ENCODE measurements around the gene ABHD11. TPM values are rescaled to one million over a fixed set of nuclear protein-coding genes. Genes with fewer than 3 reads are reported as not detected.
"Not testable (repeated sequence)": the region's sequence is repeated elsewhere in the genome, so short reads cannot be mapped to it uniquely, and the experiment has no call there.

The ABHD11 gene
- total RNA-seq (10 to 100 TPM; 14.5 to 24.3 (median 18.8) TPM), total RNA-seq (2.3 to 19.4 (median 8.1) reads per million in 29 experiments)
- total RNA-seq (2013) = 12.2 TPM

GRCh38 chr7:73738612-73739386, at the start of gene ABHD11:
ABHD11 (minus strand) TSS chr7:73738802; CDS start chr7:73738770, 32 bp downstream.
- H3K27ac ChIP-seq (ENCODE audit: low read length) = peak within 1 kb of the TSS; percentile 81
- Mint-ChIP-seq H3K9me3 (no peaks in the 10 kb centered on the region), H3K27ac (peak within 1 kb of the TSS; percentile 88 to 93), H3K27me3 (no peaks in the 10 kb centered on the region), H3K36me3 (no peaks in the 10 kb centered on the region), H3K4me1 (peaks cover 11 to 25% (median 17%) of the 10 kb centered on the region in 3 donors), H3K4me3 (peak within 1 kb of the TSS; percentile 89 to 91 (median 90))
- CTCF ChIA-PET = interaction anchor here (0.6 to 1.9 kb wide), 8 partner anchors 9 to 825 kb away, joined by 3 to 7 read pairs (median 4); partner anchors contain the start of gene BAZ1B (in 1 of the 2)
- H3K36me3 ChIP-seq (ENCODE audit: control insufficient read depth in 2 of 2, extremely low read depth in 1 of 2, insufficient read depth in 1 of 2, low read length in 1 of 2) = peaks cover 0 to 18% of the 10 kb centered on the region in 2 donors
- DNase-seq = peak; percentile 89 to 100 (median 96)
- H3K27me3 ChIP-seq (replicated peaks in 1 of 2; ENCODE audit: control insufficient read depth in 2 of 2, extremely low read depth in 1 of 2, insufficient read depth in 2 of 2, low read length in 1 of 2) = peaks cover 0 to 2% of the 10 kb centered on the region in 2 experiments
- ATAC-seq (replicated peaks in 1 of 4) = peak; percentile 86 to 90 (median 89)
- WGBS (ENCODE audit: insufficient coverage) = 0% methylated on average over 82 of the region's 84 CpGs
- peaks cover 2 to 28% of the 10 kb centered on the region in 2 experiments for H3K4me1 ChIP-seq (ENCODE audit: control insufficient read depth in 1 of 2, extremely low read depth in 1 of 2, insufficient read depth in 2 of 2, low read length in 2 of 2)
- POLR2A ChIA-PET = interaction anchor here (0.5 to 0.6 kb wide), 5 partner anchors 13 to 173 kb away, joined by 3 to 11 read pairs (median 5); no protein-coding TSS in a partner anchor
- H3K9me3 ChIP-seq = no peaks in the 10 kb centered on the region
- peak within 1 kb of the TSS; percentile 75 to 94 for H3K4me3 ChIP-seq (ENCODE audit: control insufficient read depth in 1 of 2, extremely low read depth in 1 of 2, low read length in 1 of 2)

- DNase-seq; H3K4me3 Mint-ChIP-seq; H3K4me1 Mint-ChIP-seq; H3K9me3 Mint-ChIP-seq; H3K27ac Mint-ChIP-seq; H3K4me3 ChIP-seq (ENCODE audit: control insufficient read depth in 1 of 2, extremely low read depth in 1 of 2, low read length in 1 of 2); POLR2A ChIA-PET; H3K36me3 Mint-ChIP-seq; H3K9me3 ChIP-seq; H3K36me3 ChIP-seq (ENCODE audit: control insufficient read depth in 2 of 2, extremely low read depth in 1 of 2, insufficient read depth in 1 of 2, low read length in 1 of 2); ATAC-seq (replicated peaks in 1 of 4); CTCF ChIA-PET; H3K4me1 ChIP-seq (ENCODE audit: control insufficient read depth in 1 of 2, extremely low read depth in 1 of 2, insufficient read depth in 2 of 2, low read length in 2 of 2); H3K27ac ChIP-seq (ENCODE audit: low read length): not testable (repeated sequence)
- H3K27me3 Mint-ChIP-seq = peaks cover 10% of the 10 kb centered on the region in 2 donors
- H3K27me3 ChIP-seq (replicated peaks in 1 of 2; ENCODE audit: control insufficient read depth in 2 of 2, extremely low read depth in 1 of 2, insufficient read depth in 2 of 2, low read length in 1 of 2) = peaks cover 0 to 16% of the 10 kb centered on the region in 2 experiments
- no CpG with 5 or more reads among the region's 1 CpG for WGBS (ENCODE audit: insufficient coverage)
These were observed 49.1 kb upstream of the ABHD11 start for GRCh38 chr7:73787786-73788048.

GRCh38 chr7:73786588-73786987, 48.0 kb upstream of the ABHD11 start:
- Mint-ChIP-seq H3K4me1 (no peaks in the 10 kb centered on the region), H3K9me3 (peaks cover 0 to 2% (median 0%) of the 10 kb centered on the region in 3 donors), H3K27me3 (peaks cover 4 to 5% of the 10 kb centered on the region in 2 donors), H3K27ac (no peak overlapping the region), H3K36me3 (no peaks in the 10 kb centered on the region), H3K4me3 (no peak overlapping the region)
- Histone ChIP-seq H3K27ac (ENCODE audit: low read length) (no peak overlapping the region), H3K9me3 (no peaks in the 10 kb centered on the region), H3K36me3 (ENCODE audit: control insufficient read depth in 2 of 2, extremely low read depth in 1 of 2, insufficient read depth in 1 of 2, low read length in 1 of 2) (no peaks in the 10 kb centered on the region), H3K27me3 (replicated peaks in 1 of 2; ENCODE audit: control insufficient read depth in 2 of 2, extremely low read depth in 1 of 2, insufficient read depth in 2 of 2, low read length in 1 of 2) (peaks cover 0 to 10% of the 10 kb centered on the region in 2 experiments), H3K4me1 (ENCODE audit: control insufficient read depth in 1 of 2, extremely low read depth in 1 of 2, insufficient read depth in 2 of 2, low read length in 2 of 2) (no peaks in the 10 kb centered on the region), H3K4me3 (ENCODE audit: control insufficient read depth in 1 of 2, extremely low read depth in 1 of 2, low read length in 1 of 2) (no peak overlapping the region)
- ATAC-seq (replicated peaks in 1 of 4) = no peak
- ChIA-PET CTCF (no interaction called here), POLR2A (no interaction called here)
- WGBS (ENCODE audit: insufficient coverage) = no CpG with 5 or more reads among the region's 1 CpG
- DNase-seq = no peak

- H3K4me1 Mint-ChIP-seq = no peaks in the 10 kb centered on the region
- no peaks in the 10 kb centered on the region for H3K4me1 ChIP-seq (ENCODE audit: control insufficient read depth in 1 of 2, extremely low read depth in 1 of 2, insufficient read depth in 2 of 2, low read length in 2 of 2)
- 100% methylated on average over 1 of the region's 1 CpG for WGBS (ENCODE audit: insufficient coverage)
- H3K27me3 Mint-ChIP-seq = peaks cover 3 to 7% of the 10 kb centered on the region in 2 donors
- no peaks in the 10 kb centered on the region for H3K9me3 ChIP-seq
- H3K27ac Mint-ChIP-seq = no peak overlapping the region
- no peak overlapping the region for H3K4me3 Mint-ChIP-seq
- no peaks in the 10 kb centered on the region for H3K36me3 ChIP-seq (ENCODE audit: control insufficient read depth in 2 of 2, extremely low read depth in 1 of 2, insufficient read depth in 1 of 2, low read length in 1 of 2)
- ChIA-PET POLR2A (no interaction called here), CTCF (no interaction called here)
- no peak for DNase-seq
- ATAC-seq (replicated peaks in 1 of 4) = no peak
- no peak overlapping the region for H3K4me3 ChIP-seq (ENCODE audit: control insufficient read depth in 1 of 2, extremely low read depth in 1 of 2, low read length in 1 of 2)
- peaks cover 0 to under 1% of the 10 kb centered on the region in 2 experiments for H3K27me3 ChIP-seq (replicated peaks in 1 of 2; ENCODE audit: control insufficient read depth in 2 of 2, extremely low read depth in 1 of 2, insufficient read depth in 2 of 2, low read length in 1 of 2)
- H3K9me3 Mint-ChIP-seq = peaks cover 0 to 4% (median 2%) of the 10 kb centered on the region in 3 donors
- no peak overlapping the region for H3K27ac ChIP-seq (ENCODE audit: low read length)
- no peaks in the 10 kb centered on the region for H3K36me3 Mint-ChIP-seq
These were observed 40.9 kb upstream of the ABHD11 start for GRCh38 chr7:73779517-73779916.

- H3K27me3 ChIP-seq (replicated peaks in 1 of 2; ENCODE audit: control insufficient read depth in 2 of 2, extremely low read depth in 1 of 2, insufficient read depth in 2 of 2, low read length in 1 of 2) = peaks cover 0 to 6% of the 10 kb centered on the region in 2 experiments
- Mint-ChIP-seq H3K9me3 (peaks cover 0 to 4% (median 2%) of the 10 kb centered on the region in 3 donors), H3K27me3 (peaks cover 3 to 11% of the 10 kb centered on the region in 2 donors), H3K4me3 (no peak overlapping the region), H3K36me3 (no peaks in the 10 kb centered on the region), H3K27ac (no peak overlapping the region), H3K4me1 (no peaks in the 10 kb centered on the region)
- no peaks in the 10 kb centered on the region for H3K4me1 ChIP-seq (ENCODE audit: control insufficient read depth in 1 of 2, extremely low read depth in 1 of 2, insufficient read depth in 2 of 2, low read length in 2 of 2)
- ChIA-PET CTCF (no interaction called here), POLR2A (interaction anchor here in 1 of 2 donors (0.8 kb wide), 1 partner anchor 17 kb away, joined by 3 read pairs; no protein-coding TSS in a partner anchor)
- H3K27ac ChIP-seq (ENCODE audit: low read length) = no peak overlapping the region
- no peak for DNase-seq
- ATAC-seq (replicated peaks in 1 of 4) = no peak
- H3K9me3 ChIP-seq = no peaks in the 10 kb centered on the region
- WGBS (ENCODE audit: insufficient coverage) = 91% methylated on average over 6 of the region's 11 CpGs
- H3K36me3 ChIP-seq (ENCODE audit: control insufficient read depth in 2 of 2, extremely low read depth in 1 of 2, insufficient read depth in 1 of 2, low read length in 1 of 2) = no peaks in the 10 kb centered on the region
- no peak overlapping the region for H3K4me3 ChIP-seq (ENCODE audit: control insufficient read depth in 1 of 2, extremely low read depth in 1 of 2, low read length in 1 of 2)
These were observed 40.3 kb upstream of the ABHD11 start for GRCh38 chr7:73778801-73779389.

- CTCF ChIA-PET = no interaction called here
- peaks cover 2 to 33% of the 10 kb centered on the region in 2 experiments for H3K27me3 ChIP-seq (replicated peaks in 1 of 2; ENCODE audit: control insufficient read depth in 2 of 2, extremely low read depth in 1 of 2, insufficient read depth in 2 of 2, low read length in 1 of 2)
- no peak for ATAC-seq (replicated peaks in 1 of 4)
These were observed 36.3 kb upstream of the ABHD11 start for GRCh38 chr7:73774923-73775322.

More at GRCh38 chr7:73774923-73775322, 36.3 kb upstream of the ABHD11 start:
- Histone ChIP-seq H3K9me3 (no peaks in the 10 kb centered on the region), H3K36me3 (ENCODE audit: control insufficient read depth in 2 of 2, extremely low read depth in 1 of 2, insufficient read depth in 1 of 2, low read length in 1 of 2) (no peaks in the 10 kb centered on the region), H3K4me3 (ENCODE audit: control insufficient read depth in 1 of 2, extremely low read depth in 1 of 2, low read length in 1 of 2) (no peak overlapping the region), H3K27ac (ENCODE audit: low read length) (no peak overlapping the region), H3K4me1 (ENCODE audit: control insufficient read depth in 1 of 2, extremely low read depth in 1 of 2, insufficient read depth in 2 of 2, low read length in 2 of 2) (peaks cover 0 to 11% of the 10 kb centered on the region in 2 experiments)
- Mint-ChIP-seq H3K27me3 (peaks cover 28 to 33% of the 10 kb centered on the region in 2 donors), H3K27ac (no peak overlapping the region), H3K36me3 (no peaks in the 10 kb centered on the region), H3K4me3 (no peak overlapping the region), H3K4me1 (peaks cover 0 to 7% (median 6%) of the 10 kb centered on the region in 3 donors), H3K9me3 (no peaks in the 10 kb centered on the region)
- 0% methylated on average over 1 of the region's 1 CpG for WGBS (ENCODE audit: insufficient coverage)
- POLR2A ChIA-PET = no interaction called here
- no peak for DNase-seq
